Measurements from ENCODE around the gene MPZL3. TPM values are rescaled to one million over a fixed set of nuclear protein-coding genes. Genes with fewer than 3 reads are reported as not detected.

The MPZL3 gene
- total RNA-seq, 3 donors from 2014 or later, result 0.64 to 23.0 (median 13.1) TPM

GRCh38 chr11:118265954-118266353 lies 13.8 kb upstream of the MPZL3 start:
- TF ChIP-seq POLR2AphosphoS5 (IDR thresholded peaks at IDR 0.05), result no peak
- TF ChIP-seq POLR2A (IDR thresholded peaks at IDR 0.05), result no peak
- no peak for TF ChIP-seq CTCF (IDR thresholded peaks at IDR 0.05)
- Histone ChIP-seq H3K27ac (peak overlapping the region; percentile 89 to 93), H3K36me3 (no peaks in the 10 kb centered on the region), H3K9me3 (no peaks in the 10 kb centered on the region), H3K4me1 (peaks cover 6% of the 10 kb centered on the region in 2 donors), H3K27me3 (no peaks in the 10 kb centered on the region), H3K4me3 (no peak overlapping the region)
- peak in 1 of 2 donors; percentile 36 for DNase-seq (ENCODE audit: low spot score in 2 of 2)
- intact Hi-C loops (cut with DNase I; ENCODE audit: low total_unique reads), result no loop called here

GRCh38 chr11:118264569-118265465 lies 12.7 kb upstream of the MPZL3 start:
- peak overlapping the region; percentile 33 to 70 (median 51) for H3K4me3 ChIP-seq
- H3K36me3 ChIP-seq, result no peaks in the 10 kb centered on the region
- peaks cover 6% of the 10 kb centered on the region in 2 donors for H3K4me1 ChIP-seq
- intact Hi-C loops (cut with DNase I; ENCODE audit: low total_unique reads), result no loop called here
- peak overlapping the region; percentile 89 to 93 for H3K27ac ChIP-seq
- TF ChIP-seq POLR2AphosphoS5 (IDR thresholded peaks at IDR 0.05) (no peak), CTCF (IDR thresholded peaks at IDR 0.05) (no peak), POLR2A (IDR thresholded peaks at IDR 0.05) (no peak)
- no peaks in the 10 kb centered on the region for H3K27me3 ChIP-seq
- DNase-seq (ENCODE audit: low spot score in 2 of 2), result no peak
- no peaks in the 10 kb centered on the region for H3K9me3 ChIP-seq

- peaks cover 6% of the 10 kb centered on the region in 2 donors for H3K4me1 ChIP-seq
- H3K36me3 ChIP-seq, result no peaks in the 10 kb centered on the region
- H3K9me3 ChIP-seq, result no peaks in the 10 kb centered on the region
- no peaks in the 10 kb centered on the region for H3K27me3 ChIP-seq
- intact Hi-C loops (cut with DNase I; ENCODE audit: low total_unique reads), result no loop called here
- peak; percentile 45 for TF ChIP-seq POLR2A (IDR thresholded peaks at IDR 0.05)
- TF ChIP-seq CTCF (IDR thresholded peaks at IDR 0.05), result no peak
- TF ChIP-seq POLR2AphosphoS5 (IDR thresholded peaks at IDR 0.05), result peak in 1 of 3 donors; percentile 45
- H3K27ac ChIP-seq, result peak within 1 kb of the TSS; percentile 89 to 93
- peak; percentile 66 to 82 for DNase-seq (ENCODE audit: low spot score in 2 of 2)
- peak within 1 kb of the TSS; percentile 33 to 70 (median 51) for H3K4me3 ChIP-seq
Measured at GRCh38 chr11:118263695-118264568, 11.8 kb upstream of the MPZL3 start, which contains the start of gene MPZL2. Gene MPZL2 (minus strand): TSS chr11:118264297. CDS start chr11:118264153, 144 bp downstream.

- intact Hi-C loops (cut with DNase I; ENCODE audit: low total_unique reads), result no loop called here
- peak overlapping the region; percentile 89 to 93 for H3K27ac ChIP-seq
- H3K4me3 ChIP-seq, result peak overlapping the region; percentile 33 to 70 (median 51)
- no peaks in the 10 kb centered on the region for H3K36me3 ChIP-seq
- TF ChIP-seq POLR2AphosphoS5 (IDR thresholded peaks at IDR 0.05), result no peak
- TF ChIP-seq POLR2A (IDR thresholded peaks at IDR 0.05), result no peak
- no peak for TF ChIP-seq CTCF (IDR thresholded peaks at IDR 0.05)
- H3K9me3 ChIP-seq, result no peaks in the 10 kb centered on the region
- H3K4me1 ChIP-seq, result peaks cover 6% of the 10 kb centered on the region in 2 donors
- DNase-seq (ENCODE audit: low spot score in 2 of 2), result no peak
- no peaks in the 10 kb centered on the region for H3K27me3 ChIP-seq
Measured at GRCh38 chr11:118263112-118263511, 10.9 kb upstream of the MPZL3 start.
